Mesothelial cell of epicardium (in vitro differentiated cells): ENCODE results near the gene POLA2. TPM values are rescaled to one million over a fixed set of nuclear protein-coding genes. Genes with fewer than 3 reads are reported as not detected.

Experiments
- DNase-seq, 2 experiments: peaks; one replicate each; pipeline ENCODE4 v3.0.0; 2021; ENCODE audit warnings: low spot score in 2 of 2; ENCODE audit not compliant: unreplicated experiment in 2 of 2
- H3K27ac Mint-ChIP-seq: 2 replicates; pipeline ENCODE4 v1.8.0; 2021; ENCODE audit warnings: mixed read lengths
- H3K27me3 Mint-ChIP-seq: 2 replicates; pipeline ENCODE4 v1.8.0; 2021; ENCODE audit warnings: low read depth, mixed read lengths
- H3K36me3 Mint-ChIP-seq: 2 replicates; pipeline ENCODE4 v1.8.0; 2021; ENCODE audit warnings: mixed read lengths
- H3K4me1 Mint-ChIP-seq: 2 replicates; pipeline ENCODE4 v1.8.0; 2021; ENCODE audit warnings: mixed read lengths
- H3K4me3 Mint-ChIP-seq: 2 replicates; pipeline ENCODE4 v1.8.0; 2021; ENCODE audit warnings: mild to moderate bottlenecking, moderate library complexity, mixed read lengths
- H3K9me3 Mint-ChIP-seq: 2 replicates; pipeline ENCODE4 v1.8.0; 2021; ENCODE audit warnings: mixed read lengths
- CTCF ChIP-seq: fragments of 200-600 bp; sonication (generic); IDR thresholded peaks from one replicate; pipeline ENCODE4 v1.5.0; 2021; ENCODE audit warnings: antibody characterized with exemption; ENCODE audit not compliant: unreplicated experiment
- total RNA-seq: library from RNA; stranded (reverse); gene quantifications from 3 replicates; pipeline ENCODE4 v1.2.1, GENCODE V29; 2021

POLA2 gene
- total RNA-seq, 1 donor from 2014 or later = 16.1 TPM

GRCh38 chr11:65308281-65308891 is 46.6 kb downstream of the POLA2 start:
- Mint-ChIP-seq H3K27ac (no peak overlapping the region), H3K27me3 (peaks cover 5% of the 10 kb centered on the region), H3K4me3 (no peak overlapping the region), H3K36me3 (no peaks in the 10 kb centered on the region), H3K9me3 (no peaks in the 10 kb centered on the region), H3K4me1 (peaks cover 6% of the 10 kb centered on the region)
- DNase-seq = no peak
- TF ChIP-seq CTCF = no peak

DNA sequence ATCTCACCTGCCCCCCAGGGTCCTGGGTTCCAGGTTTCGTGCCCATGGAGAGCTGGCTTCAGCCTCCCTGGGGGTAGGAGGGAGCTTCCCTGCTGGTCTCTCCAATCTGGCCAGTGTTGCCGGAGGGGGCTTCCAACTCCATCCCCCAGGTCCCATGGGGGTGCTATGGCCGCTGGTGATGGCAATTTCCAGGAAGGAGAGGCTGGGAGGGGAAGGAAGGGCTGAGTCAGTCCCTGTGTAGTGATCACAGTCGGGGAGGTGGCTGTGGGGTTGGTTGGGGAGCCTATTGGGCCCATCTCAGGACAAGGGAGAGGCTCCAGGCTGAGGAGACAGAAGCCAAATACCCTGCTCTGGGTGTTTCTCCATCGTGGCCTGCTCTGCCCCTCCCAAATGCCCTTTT is 47.2 kb downstream of the POLA2 start:
- no peak for TF ChIP-seq CTCF
- H3K27me3 Mint-ChIP-seq = peaks cover 12% of the 10 kb centered on the region
- DNase-seq = no peak
- peaks cover 6% of the 10 kb centered on the region for H3K4me1 Mint-ChIP-seq
- no peak overlapping the region for H3K27ac Mint-ChIP-seq
- H3K36me3 Mint-ChIP-seq = no peaks in the 10 kb centered on the region
- H3K4me3 Mint-ChIP-seq = no peak overlapping the region
- H3K9me3 Mint-ChIP-seq = no peaks in the 10 kb centered on the region

- H3K27me3 Mint-ChIP-seq = peaks cover 16% of the 10 kb centered on the region
- DNase-seq = no peak
- no peaks in the 10 kb centered on the region for H3K36me3 Mint-ChIP-seq
- no peaks in the 10 kb centered on the region for H3K9me3 Mint-ChIP-seq
- H3K27ac Mint-ChIP-seq = no peak overlapping the region
- no peak overlapping the region for H3K4me3 Mint-ChIP-seq
- peaks cover 7% of the 10 kb centered on the region for H3K4me1 Mint-ChIP-seq
- TF ChIP-seq CTCF = no peak
Measured at GRCh38 chr11:65310215-65310614, 48.5 kb downstream of the POLA2 start.

DNA sequence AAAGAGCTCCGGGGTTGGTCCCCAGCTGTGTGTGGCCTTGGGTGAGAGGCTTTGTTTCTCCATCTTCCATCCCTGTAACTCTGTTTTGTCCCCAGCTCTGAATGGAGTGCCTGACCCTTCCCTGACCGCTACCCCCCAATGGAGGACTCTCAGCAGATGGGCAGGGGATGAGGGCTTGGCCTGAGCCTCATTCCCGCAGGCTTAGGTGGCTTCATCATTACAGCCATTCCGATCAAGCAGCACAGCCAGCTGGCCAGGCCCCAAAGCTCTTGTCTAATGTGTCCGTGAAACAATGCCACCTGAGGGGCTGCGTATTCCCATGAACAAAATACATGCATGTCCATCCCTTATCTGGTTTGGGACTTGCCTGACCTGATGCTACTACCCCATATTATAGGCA is 49.0 kb downstream of the POLA2 start:
- Mint-ChIP-seq H3K27me3 (peaks cover 16% of the 10 kb centered on the region), H3K36me3 (no peaks in the 10 kb centered on the region), H3K4me3 (no peak overlapping the region), H3K4me1 (peaks cover 8% of the 10 kb centered on the region), H3K9me3 (no peaks in the 10 kb centered on the region), H3K27ac (no peak overlapping the region)
- DNase-seq = no peak
- no peak for TF ChIP-seq CTCF

DNA sequence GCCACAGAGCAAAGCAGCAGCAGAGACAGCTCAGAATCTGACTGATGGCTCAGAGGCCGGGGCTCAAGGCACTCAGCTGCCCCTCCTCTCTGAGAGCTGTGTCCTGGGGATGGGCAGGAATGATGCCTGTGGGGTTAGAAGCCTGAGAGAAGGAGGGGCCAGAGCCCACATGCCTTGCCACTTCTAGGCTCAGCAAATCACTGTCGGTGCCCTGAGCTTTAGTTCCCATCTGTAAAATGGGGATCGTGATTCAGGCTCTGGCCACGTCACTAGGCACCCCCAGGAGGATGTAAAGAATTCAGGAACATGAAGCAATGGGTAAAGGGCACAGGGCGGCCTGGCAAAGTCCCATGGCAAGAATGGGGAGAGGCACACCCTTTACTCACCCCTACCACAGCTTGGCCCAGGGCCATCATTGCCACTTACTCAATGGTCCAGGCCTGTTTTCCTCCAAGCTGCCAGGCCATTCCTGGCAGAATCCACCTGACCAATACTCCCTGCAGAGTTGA is 49.5 kb downstream of the POLA2 start:
- H3K27ac Mint-ChIP-seq = no peak overlapping the region
- H3K4me3 Mint-ChIP-seq = no peak overlapping the region
- no peak for TF ChIP-seq CTCF
- H3K9me3 Mint-ChIP-seq = no peaks in the 10 kb centered on the region
- H3K36me3 Mint-ChIP-seq = no peaks in the 10 kb centered on the region
- peaks cover 16% of the 10 kb centered on the region for H3K27me3 Mint-ChIP-seq
- H3K4me1 Mint-ChIP-seq = peaks cover 13% of the 10 kb centered on the region
- DNase-seq = no peak
